Fibroblast of pulmonary artery (primary cell): ENCODE measurements around the gene SKP2.
"Not testable (repeated sequence)": the region's sequence is repeated elsewhere in the genome, so short reads cannot be mapped to it uniquely, and the experiment has no call there.

Experiments
- DNase-seq: peaks from one replicate; pipeline ENCODE4 v3.0.0-alpha.2; 2010; ENCODE audit warnings: low read depth
- H3K4me3 ChIP-seq: replicated peaks from 2 replicates; pipeline ENCODE4 v1.5.1; 2011; ENCODE audit warnings: low read depth, mild to moderate bottlenecking, control low read depth, low read length, moderate library complexity
- CTCF ChIP-seq: IDR thresholded peaks from 2 replicates; pipeline ENCODE4 v1.5.1; 2011; ENCODE audit warnings: mild to moderate bottlenecking, control low read depth, low read length, inconsistent platforms; ENCODE audit errors: missing control alignments

Gene SKP2

GRCh38 chr5:36198281-36198680 is 46.4 kb downstream of the SKP2 start:
- no peak overlapping the region for H3K4me3 ChIP-seq
- DNase-seq, result peak; percentile 60
- TF ChIP-seq CTCF, result no peak

- not testable (repeated sequence) for H3K4me3 ChIP-seq, DNase-seq
Measured at GRCh38 chr5:36198783-36199182, 46.9 kb downstream of the SKP2 start.

- no peak for TF ChIP-seq CTCF
- DNase-seq, result peak; percentile 77
- no peak overlapping the region for H3K4me3 ChIP-seq
Measured at GRCh38 chr5:36199620-36200019, 47.7 kb downstream of the SKP2 start.

GRCh38 chr5:36200513-36200912 is 48.6 kb downstream of the SKP2 start:
- DNase-seq, result peak; percentile 63
- no peak overlapping the region for H3K4me3 ChIP-seq
- TF ChIP-seq CTCF, result no peak

GRCh38 chr5:36202521-36202961 is 50.6 kb downstream of the SKP2 start:
- DNase-seq, result peak; percentile 65
- no peak for TF ChIP-seq CTCF
- no peak overlapping the region for H3K4me3 ChIP-seq

GRCh38 chr5:36205329-36205728 is 53.4 kb downstream of the SKP2 start:
- H3K4me3 ChIP-seq, result no peak overlapping the region
- DNase-seq, result no peak
- no peak for TF ChIP-seq CTCF

GRCh38 chr5:36206913-36207312 is 55.0 kb downstream of the SKP2 start:
- no peak for TF ChIP-seq CTCF
- H3K4me3 ChIP-seq, result no peak overlapping the region
- peak; percentile 8 for DNase-seq
